ENCODE data around the gene BACE1. TPM values are rescaled to one million over a fixed set of nuclear protein-coding genes. Genes with fewer than 3 reads are reported as not detected.

Gene BACE1
- total RNA-seq, 1 experiment from 2014 or later = 8.5 TPM

DNA sequence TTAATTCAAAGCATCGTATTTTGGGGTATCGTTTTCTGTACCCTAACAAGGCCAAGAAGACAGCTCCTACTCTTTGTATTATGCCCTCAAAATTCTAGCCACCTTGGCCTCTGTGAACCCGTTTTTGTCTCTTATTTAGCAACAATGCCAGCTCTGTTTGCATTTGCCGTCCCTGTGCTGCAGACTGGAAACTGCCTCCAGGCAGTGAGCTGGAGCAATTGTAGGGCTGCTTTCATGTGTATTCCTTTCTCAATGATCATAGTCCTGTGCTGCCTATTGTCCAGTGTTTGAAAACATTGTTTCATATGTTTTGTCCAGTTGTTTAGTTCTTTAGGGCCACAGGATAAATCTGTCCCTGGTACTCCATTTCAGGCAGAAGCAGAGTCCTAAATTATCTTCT, 44.8 kb downstream of the BACE1 start:
- CTCF ChIA-PET = no interaction called here
- ATAC-seq (no peak), DNase-seq (ENCODE audit: low spot score) (no peak)
- POLR2A ChIA-PET = no interaction called here
- TF ChIP-seq ZNF219 (CRISPR knock-in tag; IDR thresholded peaks at IDR 0.05; ENCODE audit: borderline replicate concordance) = no peak
- TF ChIP-seq ZBTB43 (CRISPR knock-in tag; IDR thresholded peaks at IDR 0.05) = no peak
- no peak for TF ChIP-seq NR2C2 (CRISPR knock-in tag; IDR thresholded peaks at IDR 0.05)
- no peak for TF ChIP-seq NFATC4 (CRISPR knock-in tag; IDR thresholded peaks at IDR 0.05)
- no peak for TF ChIP-seq FOXP1 (CRISPR knock-in tag; IDR thresholded peaks at IDR 0.05; ENCODE audit: borderline replicate concordance)
- TF ChIP-seq, protein P1, sequence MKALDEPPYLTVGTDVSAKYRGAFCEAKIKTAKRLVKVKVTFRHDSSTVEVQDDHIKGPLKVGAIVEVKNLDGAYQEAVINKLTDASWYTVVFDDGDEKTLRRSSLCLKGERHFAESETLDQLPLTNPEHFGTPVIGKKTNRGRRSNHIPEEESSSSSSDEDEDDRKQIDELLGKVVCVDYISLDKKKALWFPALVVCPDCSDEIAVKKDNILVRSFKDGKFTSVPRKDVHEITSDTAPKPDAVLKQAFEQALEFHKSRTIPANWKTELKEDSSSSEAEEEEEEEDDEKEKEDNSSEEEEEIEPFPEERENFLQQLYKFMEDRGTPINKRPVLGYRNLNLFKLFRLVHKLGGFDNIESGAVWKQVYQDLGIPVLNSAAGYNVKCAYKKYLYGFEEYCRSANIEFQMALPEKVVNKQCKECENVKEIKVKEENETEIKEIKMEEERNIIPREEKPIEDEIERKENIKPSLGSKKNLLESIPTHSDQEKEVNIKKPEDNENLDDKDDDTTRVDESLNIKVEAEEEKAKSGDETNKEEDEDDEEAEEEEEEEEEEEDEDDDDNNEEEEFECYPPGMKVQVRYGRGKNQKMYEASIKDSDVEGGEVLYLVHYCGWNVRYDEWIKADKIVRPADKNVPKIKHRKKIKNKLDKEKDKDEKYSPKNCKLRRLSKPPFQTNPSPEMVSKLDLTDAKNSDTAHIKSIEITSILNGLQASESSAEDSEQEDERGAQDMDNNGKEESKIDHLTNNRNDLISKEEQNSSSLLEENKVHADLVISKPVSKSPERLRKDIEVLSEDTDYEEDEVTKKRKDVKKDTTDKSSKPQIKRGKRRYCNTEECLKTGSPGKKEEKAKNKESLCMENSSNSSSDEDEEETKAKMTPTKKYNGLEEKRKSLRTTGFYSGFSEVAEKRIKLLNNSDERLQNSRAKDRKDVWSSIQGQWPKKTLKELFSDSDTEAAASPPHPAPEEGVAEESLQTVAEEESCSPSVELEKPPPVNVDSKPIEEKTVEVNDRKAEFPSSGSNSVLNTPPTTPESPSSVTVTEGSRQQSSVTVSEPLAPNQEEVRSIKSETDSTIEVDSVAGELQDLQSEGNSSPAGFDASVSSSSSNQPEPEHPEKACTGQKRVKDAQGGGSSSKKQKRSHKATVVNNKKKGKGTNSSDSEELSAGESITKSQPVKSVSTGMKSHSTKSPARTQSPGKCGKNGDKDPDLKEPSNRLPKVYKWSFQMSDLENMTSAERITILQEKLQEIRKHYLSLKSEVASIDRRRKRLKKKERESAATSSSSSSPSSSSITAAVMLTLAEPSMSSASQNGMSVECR (CRISPR knock-in tag; IDR thresholded peaks at IDR 0.05; ENCODE audit: borderline replicate concordance) = no peak
- TF ChIP-seq, protein P2, sequence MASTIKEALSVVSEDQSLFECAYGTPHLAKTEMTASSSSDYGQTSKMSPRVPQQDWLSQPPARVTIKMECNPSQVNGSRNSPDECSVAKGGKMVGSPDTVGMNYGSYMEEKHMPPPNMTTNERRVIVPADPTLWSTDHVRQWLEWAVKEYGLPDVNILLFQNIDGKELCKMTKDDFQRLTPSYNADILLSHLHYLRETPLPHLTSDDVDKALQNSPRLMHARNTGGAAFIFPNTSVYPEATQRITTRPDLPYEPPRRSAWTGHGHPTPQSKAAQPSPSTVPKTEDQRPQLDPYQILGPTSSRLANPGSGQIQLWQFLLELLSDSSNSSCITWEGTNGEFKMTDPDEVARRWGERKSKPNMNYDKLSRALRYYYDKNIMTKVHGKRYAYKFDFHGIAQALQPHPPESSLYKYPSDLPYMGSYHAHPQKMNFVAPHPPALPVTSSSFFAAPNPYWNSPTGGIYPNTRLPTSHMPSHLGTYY (CRISPR knock-in tag; IDR thresholded peaks at IDR 0.05) = no peak
- TF ChIP-seq JAZF1 (CRISPR knock-in tag; IDR thresholded peaks at IDR 0.05) = no peak
- no peak for TF ChIP-seq TP53 (CRISPR knock-in tag; IDR thresholded peaks at IDR 0.05)
- no peak for TF ChIP-seq ZNF416 (CRISPR knock-in tag; IDR thresholded peaks at IDR 0.05)
- TF ChIP-seq EMX1 (CRISPR knock-in tag; IDR thresholded peaks at IDR 0.05) = no peak
- no peak for TF ChIP-seq CTCF (IDR thresholded peaks at IDR 0.05)
- TF ChIP-seq, protein P3, sequence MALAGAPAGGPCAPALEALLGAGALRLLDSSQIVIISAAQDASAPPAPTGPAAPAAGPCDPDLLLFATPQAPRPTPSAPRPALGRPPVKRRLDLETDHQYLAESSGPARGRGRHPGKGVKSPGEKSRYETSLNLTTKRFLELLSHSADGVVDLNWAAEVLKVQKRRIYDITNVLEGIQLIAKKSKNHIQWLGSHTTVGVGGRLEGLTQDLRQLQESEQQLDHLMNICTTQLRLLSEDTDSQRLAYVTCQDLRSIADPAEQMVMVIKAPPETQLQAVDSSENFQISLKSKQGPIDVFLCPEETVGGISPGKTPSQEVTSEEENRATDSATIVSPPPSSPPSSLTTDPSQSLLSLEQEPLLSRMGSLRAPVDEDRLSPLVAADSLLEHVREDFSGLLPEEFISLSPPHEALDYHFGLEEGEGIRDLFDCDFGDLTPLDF (CRISPR knock-in tag; IDR thresholded peaks at IDR 0.05) = no peak
- no peak for TF ChIP-seq ZBTB21 (CRISPR knock-in tag; IDR thresholded peaks at IDR 0.05; ENCODE audit: borderline replicate concordance)
- Mint-ChIP-seq H3K4me1 (0 out of 2 replicates have a peak, but pooled peaks cover 6% of the 10 kb centered on the region), H3K4me3 (no peak overlapping the region), H3K36me3 (peaks cover 14% of the 10 kb centered on the region), H3K9me3 (no peaks in the 10 kb centered on the region), H3K27ac (no peak overlapping the region), H3K27me3 (ENCODE audit: low read depth) (peaks cover 10% of the 10 kb centered on the region; the same call in 1 of the 2 replicates)

DNA sequence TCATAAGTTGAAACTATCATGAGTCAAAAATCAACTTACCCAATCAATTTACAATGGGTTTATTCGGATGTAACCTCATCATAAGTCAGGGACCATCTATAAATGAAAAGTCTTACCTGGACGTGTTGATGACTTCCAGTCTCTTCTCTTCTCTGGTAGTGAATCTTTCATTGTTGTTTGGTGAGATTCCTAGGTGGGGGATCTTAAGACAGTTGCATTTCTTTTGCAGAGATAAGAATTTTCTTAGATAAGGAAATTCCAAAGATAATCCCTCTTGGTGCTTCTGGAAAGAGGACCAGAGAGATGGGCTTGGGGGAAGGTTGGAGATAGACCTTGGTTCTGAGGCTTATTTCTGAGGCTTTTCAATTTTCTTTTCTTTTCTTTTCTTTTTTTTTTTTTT, 46.2 kb downstream of the BACE1 start:
- DNase-seq (ENCODE audit: low spot score) (no peak), ATAC-seq (no peak)
- no peak for TF ChIP-seq ZNF263 (CRISPR knock-in tag; IDR thresholded peaks at IDR 0.05; ENCODE audit: low read depth)
- no peak for TF ChIP-seq MYBL2 (CRISPR knock-in tag; IDR thresholded peaks at IDR 0.05)
- TF ChIP-seq, protein P4, sequence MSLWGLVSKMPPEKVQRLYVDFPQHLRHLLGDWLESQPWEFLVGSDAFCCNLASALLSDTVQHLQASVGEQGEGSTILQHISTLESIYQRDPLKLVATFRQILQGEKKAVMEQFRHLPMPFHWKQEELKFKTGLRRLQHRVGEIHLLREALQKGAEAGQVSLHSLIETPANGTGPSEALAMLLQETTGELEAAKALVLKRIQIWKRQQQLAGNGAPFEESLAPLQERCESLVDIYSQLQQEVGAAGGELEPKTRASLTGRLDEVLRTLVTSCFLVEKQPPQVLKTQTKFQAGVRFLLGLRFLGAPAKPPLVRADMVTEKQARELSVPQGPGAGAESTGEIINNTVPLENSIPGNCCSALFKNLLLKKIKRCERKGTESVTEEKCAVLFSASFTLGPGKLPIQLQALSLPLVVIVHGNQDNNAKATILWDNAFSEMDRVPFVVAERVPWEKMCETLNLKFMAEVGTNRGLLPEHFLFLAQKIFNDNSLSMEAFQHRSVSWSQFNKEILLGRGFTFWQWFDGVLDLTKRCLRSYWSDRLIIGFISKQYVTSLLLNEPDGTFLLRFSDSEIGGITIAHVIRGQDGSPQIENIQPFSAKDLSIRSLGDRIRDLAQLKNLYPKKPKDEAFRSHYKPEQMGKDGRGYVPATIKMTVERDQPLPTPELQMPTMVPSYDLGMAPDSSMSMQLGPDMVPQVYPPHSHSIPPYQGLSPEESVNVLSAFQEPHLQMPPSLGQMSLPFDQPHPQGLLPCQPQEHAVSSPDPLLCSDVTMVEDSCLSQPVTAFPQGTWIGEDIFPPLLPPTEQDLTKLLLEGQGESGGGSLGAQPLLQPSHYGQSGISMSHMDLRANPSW (CRISPR knock-in tag; conservative IDR thresholded peaks at IDR 0.05; ENCODE audit: low read depth) = no peak
- TF ChIP-seq, protein P5, sequence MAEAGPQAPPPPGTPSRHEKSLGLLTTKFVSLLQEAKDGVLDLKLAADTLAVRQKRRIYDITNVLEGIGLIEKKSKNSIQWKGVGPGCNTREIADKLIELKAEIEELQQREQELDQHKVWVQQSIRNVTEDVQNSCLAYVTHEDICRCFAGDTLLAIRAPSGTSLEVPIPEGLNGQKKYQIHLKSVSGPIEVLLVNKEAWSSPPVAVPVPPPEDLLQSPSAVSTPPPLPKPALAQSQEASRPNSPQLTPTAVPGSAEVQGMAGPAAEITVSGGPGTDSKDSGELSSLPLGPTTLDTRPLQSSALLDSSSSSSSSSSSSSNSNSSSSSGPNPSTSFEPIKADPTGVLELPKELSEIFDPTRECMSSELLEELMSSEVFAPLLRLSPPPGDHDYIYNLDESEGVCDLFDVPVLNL (CRISPR knock-in tag; IDR thresholded peaks at IDR 0.05; ENCODE audit: borderline replicate concordance, low read depth) = no peak
- no peak for TF ChIP-seq CREM (CRISPR knock-in tag; IDR thresholded peaks at IDR 0.05)
- no peak for TF ChIP-seq NFATC4 (CRISPR knock-in tag; IDR thresholded peaks at IDR 0.05)
- TF ChIP-seq JUN (CRISPR knock-in tag; IDR thresholded peaks at IDR 0.05) = no peak
- H3K27ac Mint-ChIP-seq = no peak overlapping the region
- no peaks in the 10 kb centered on the region for H3K9me3 Mint-ChIP-seq
- H3K36me3 Mint-ChIP-seq = peaks cover 15% of the 10 kb centered on the region
- H3K27me3 Mint-ChIP-seq (ENCODE audit: low read depth) = peaks cover 10% of the 10 kb centered on the region; the same call in 1 of the 2 replicates
- H3K4me1 Mint-ChIP-seq = 0 out of 2 replicates have a peak, but pooled peaks cover 6% of the 10 kb centered on the region
- ChIA-PET POLR2A (no interaction called here), CTCF (no interaction called here)
- no peak overlapping the region for H3K4me3 Mint-ChIP-seq

All from WTC11 (cell line).